Glutamatergic neuron (in vitro differentiated cells): Measurements from ENCODE around the gene NPTX1. TPM values are rescaled to one million over a fixed set of nuclear protein-coding genes. Genes with fewer than 3 reads are reported as not detected.

Experiments used
- DNase-seq: peaks from one replicate; pipeline ENCODE4 v3.0.0; 2022
- H3K27ac Mint-ChIP-seq: one replicate; pipeline ENCODE4 v1.8.0; 2020; ENCODE audit warnings: mild to moderate bottlenecking, mixed read lengths, inconsistent platforms; ENCODE audit not compliant: unreplicated experiment
- H3K27me3 Mint-ChIP-seq: one replicate; pipeline ENCODE4 v1.8.0; 2020; ENCODE audit warnings: mild to moderate bottlenecking, moderate library complexity, mixed read lengths, inconsistent platforms; ENCODE audit not compliant: unreplicated experiment
- H3K36me3 Mint-ChIP-seq: one replicate; pipeline ENCODE4 v1.8.0; 2020; ENCODE audit warnings: mild to moderate bottlenecking, mixed read lengths, inconsistent platforms; ENCODE audit not compliant: unreplicated experiment
- H3K4me1 Mint-ChIP-seq: one replicate; pipeline ENCODE4 v1.8.0; 2020; ENCODE audit warnings: mild to moderate bottlenecking, low read depth, mixed read lengths, inconsistent platforms; ENCODE audit not compliant: unreplicated experiment
- H3K4me3 Mint-ChIP-seq: one replicate; pipeline ENCODE4 v1.8.0; 2020; ENCODE audit warnings: mild to moderate bottlenecking, mixed read lengths, inconsistent platforms; ENCODE audit not compliant: unreplicated experiment
- H3K9me3 Mint-ChIP-seq: one replicate; pipeline ENCODE4 v1.8.0; 2020; ENCODE audit warnings: mild to moderate bottlenecking, moderate library complexity, mixed read lengths, inconsistent platforms; ENCODE audit not compliant: unreplicated experiment
- CTCF ChIP-seq: fragments of 200-600 bp; sonication (generic); IDR thresholded peaks from one replicate; pipeline ENCODE4 v1.5.0; 2021; ENCODE audit not compliant: partially characterized antibody, unreplicated experiment
- total RNA-seq: library from RNA; stranded (reverse); fragmentation: NEBNext Ultra II Directional; extraction: Animal tissue kit (Norgen Biotek cat#: 25700); gene quantifications from one replicate; pipeline ENCODE4 v1.2.1, GENCODE V29; 2021; ENCODE audit not compliant: unreplicated experiment

The NPTX1 gene
- total RNA-seq, 1 donor from 2014 or later = 18.1 TPM

GRCh38 chr17:80437532-80437931, 38.9 kb downstream of the NPTX1 start:
- Mint-ChIP-seq H3K4me1 (peaks cover 19% of the 10 kb centered on the region), H3K27ac (no peak overlapping the region), H3K27me3 (peaks cover 2% of the 10 kb centered on the region), H3K9me3 (peaks cover 2% of the 10 kb centered on the region), H3K4me3 (no peak overlapping the region), H3K36me3 (peaks cover 5% of the 10 kb centered on the region)
- no peak for TF ChIP-seq CTCF
- no peak for DNase-seq

DNA sequence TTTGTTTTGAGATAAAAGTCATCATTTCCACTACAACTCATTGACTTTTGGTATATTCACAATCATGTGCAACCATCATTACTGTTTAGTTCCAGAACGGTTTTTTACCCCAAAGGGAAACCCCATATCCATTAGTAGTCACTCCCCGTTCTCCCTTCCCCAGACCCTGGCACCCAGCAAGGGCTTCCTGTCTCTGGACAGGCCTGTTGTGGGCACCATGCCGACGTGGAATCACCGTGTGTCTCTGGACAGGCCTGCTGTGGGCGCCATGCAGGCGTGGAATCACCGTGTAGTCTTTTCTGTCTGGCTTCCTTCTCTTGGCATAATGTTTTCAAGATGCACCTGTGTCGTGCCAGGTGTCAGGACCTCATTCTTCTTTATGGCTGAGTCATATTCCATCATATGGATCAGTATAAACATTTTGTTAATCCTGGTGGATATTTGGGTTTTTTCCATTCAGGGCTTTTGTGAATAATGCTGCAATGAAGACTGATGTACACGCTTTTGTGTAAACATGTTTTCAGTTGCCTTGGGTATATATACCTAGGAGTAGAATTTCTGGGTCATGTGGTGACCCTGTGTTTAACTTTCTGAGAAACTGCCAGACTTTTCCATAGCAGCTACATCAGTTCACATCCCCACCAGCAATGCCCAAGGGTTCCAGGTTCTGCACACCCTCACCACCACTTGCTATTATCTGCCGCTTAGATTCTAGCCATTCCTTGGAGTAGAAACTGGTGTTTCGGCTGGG, 42.3 kb downstream of the NPTX1 start:
- H3K9me3 Mint-ChIP-seq = no peaks in the 10 kb centered on the region
- no peak overlapping the region for H3K4me3 Mint-ChIP-seq
- peaks cover 2% of the 10 kb centered on the region for H3K27me3 Mint-ChIP-seq
- no peak for DNase-seq
- no peak overlapping the region for H3K27ac Mint-ChIP-seq
- no peak for TF ChIP-seq CTCF
- H3K36me3 Mint-ChIP-seq = peaks cover 5% of the 10 kb centered on the region
- H3K4me1 Mint-ChIP-seq = no peaks in the 10 kb centered on the region

DNA sequence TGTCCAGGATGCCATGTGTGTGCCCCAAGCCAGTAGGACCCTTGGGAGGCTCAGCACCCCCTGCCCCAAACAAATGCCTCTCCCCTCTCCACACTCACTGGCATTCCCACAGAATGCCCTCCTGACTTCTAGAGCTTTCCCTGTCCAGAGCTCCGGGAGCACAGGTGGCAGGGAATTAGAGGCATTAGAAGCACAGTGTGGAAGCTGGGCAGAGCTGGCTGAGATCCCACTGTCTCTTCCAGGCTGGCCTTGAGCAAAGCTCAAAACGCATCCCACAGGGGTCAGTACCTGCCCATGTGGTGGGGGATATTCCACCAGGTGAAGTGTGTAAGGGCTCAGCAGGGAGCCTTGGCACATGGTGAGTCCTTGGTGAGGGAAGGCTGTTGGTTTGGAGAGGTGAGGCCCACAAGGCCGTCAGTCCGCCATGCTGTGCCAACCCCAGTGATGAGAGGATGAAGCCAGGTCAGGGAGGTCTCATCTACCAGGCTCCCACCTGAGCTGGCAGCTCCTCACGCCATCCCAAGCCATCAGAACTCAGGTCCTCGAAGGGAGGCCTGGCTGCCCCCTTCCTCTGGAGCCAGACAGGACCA, 43.4 kb downstream of the NPTX1 start:
- DNase-seq = no peak
- no peak for TF ChIP-seq CTCF
- peaks cover 5% of the 10 kb centered on the region for H3K36me3 Mint-ChIP-seq
- no peak overlapping the region for H3K4me3 Mint-ChIP-seq
- H3K9me3 Mint-ChIP-seq = no peaks in the 10 kb centered on the region
- no peak overlapping the region for H3K27ac Mint-ChIP-seq
- no peaks in the 10 kb centered on the region for H3K4me1 Mint-ChIP-seq
- H3K27me3 Mint-ChIP-seq = peaks cover 2% of the 10 kb centered on the region

GRCh38 chr17:80432350-80432955, 44.0 kb downstream of the NPTX1 start:
- no peaks in the 10 kb centered on the region for H3K4me1 Mint-ChIP-seq
- H3K27me3 Mint-ChIP-seq = peaks cover 2% of the 10 kb centered on the region
- no peak overlapping the region for H3K27ac Mint-ChIP-seq
- TF ChIP-seq CTCF = no peak
- no peak overlapping the region for H3K4me3 Mint-ChIP-seq
- H3K9me3 Mint-ChIP-seq = no peaks in the 10 kb centered on the region
- no peak for DNase-seq
- H3K36me3 Mint-ChIP-seq = peaks cover 5% of the 10 kb centered on the region
